Peyer's patch (tissue), 4 donors: ENCODE data around the gene MCAT.

Source experiments
- CTCF ChIP-seq, 6 experiments: fragments of 450-650 bp in 4 of 6; fragments of 200-600 bp in 2 of 6; sonication (generic) in 1 of 6; IDR thresholded peaks; one replicate each; pipeline ENCODE4 v1.5.1; 2017 to 2019; ENCODE audit warnings: antibody characterized with exemption in 6 of 6, mild to moderate bottlenecking in 3 of 6, moderate library complexity in 1 of 6
- POLR2A ChIP-seq, 2 donors: fragments of 450-650 bp; IDR thresholded peaks; one replicate each; pipeline ENCODE4 v1.5.1; 2017; ENCODE audit warnings: antibody characterized with exemption in 2 of 2, mild to moderate bottlenecking in 2 of 2, moderate library complexity in 2 of 2

- TF ChIP-seq CTCF (IDR thresholded peaks at IDR 0.05) (no peak), POLR2A (IDR thresholded peaks at IDR 0.05) (no peak)
Measured at GRCh38 chr22:43128116-43128515, 15.1 kb downstream of the MCAT start.
